ENCODE results near the gene NCDN.
A peak's percentile ranks its signal among the peaks of the same experiment; 100 is the strongest.

The NCDN gene

GRCh38 chr1:35546614-35547013 lies 11.0 kb upstream of the NCDN start:
- Histone ChIP-seq H3K27me3 (ENCODE audit: control insufficient read depth in 5 of 5, insufficient read depth in 4 of 5, low read length in 5 of 5) (no peaks in the 10 kb centered on the region), H3K27ac (ENCODE audit: low read depth, low read length) (no peak overlapping the region), H3K4me1 (ENCODE audit: control insufficient read depth in 5 of 5, insufficient read depth in 5 of 5, low read length in 5 of 5) (peaks cover 2 to 10% (median 9%) of the 10 kb centered on the region in 5 donors), H3K9ac (ENCODE audit: low read length in 5 of 5) (no peak overlapping the region), H3K36me3 (ENCODE audit: control insufficient read depth in 5 of 5, insufficient read depth in 5 of 5, low read length in 5 of 5) (peaks cover under 1 to 24% (median 9%) of the 10 kb centered on the region in 5 donors), H3K9me3 (ENCODE audit: control insufficient read depth in 5 of 5, low read length in 5 of 5) (no peaks in the 10 kb centered on the region), H3K4me3 (ENCODE audit: low read depth in 1 of 5, low read length in 5 of 5) (no peak overlapping the region)

GRCh38 chr1:35553851-35554250 lies 3.7 kb upstream of the NCDN start:
- Histone ChIP-seq H3K27ac (ENCODE audit: low read depth, low read length) (no peak overlapping the region), H3K4me1 (ENCODE audit: control insufficient read depth in 5 of 5, insufficient read depth in 5 of 5, low read length in 5 of 5) (peaks cover 2 to 36% (median 31%) of the 10 kb centered on the region in 5 donors), H3K36me3 (ENCODE audit: control insufficient read depth in 5 of 5, insufficient read depth in 5 of 5, low read length in 5 of 5) (peaks cover 2 to 27% (median 13%) of the 10 kb centered on the region in 5 donors), H3K4me3 (ENCODE audit: low read depth in 1 of 5, low read length in 5 of 5) (no peak overlapping the region), H3K9ac (ENCODE audit: low read length in 5 of 5) (no peak overlapping the region), H3K27me3 (ENCODE audit: control insufficient read depth in 5 of 5, insufficient read depth in 4 of 5, low read length in 5 of 5) (no peaks in the 10 kb centered on the region), H3K9me3 (ENCODE audit: control insufficient read depth in 5 of 5, low read length in 5 of 5) (no peaks in the 10 kb centered on the region)

GRCh38 chr1:35554266-35555211 lies 3.1 kb upstream of the NCDN start:
- no peaks in the 10 kb centered on the region for H3K27me3 ChIP-seq (ENCODE audit: control insufficient read depth in 5 of 5, insufficient read depth in 4 of 5, low read length in 5 of 5)

GRCh38 chr1:35555212-35555584 lies 2.4 kb upstream of the NCDN start:
- Histone ChIP-seq H3K27me3 (ENCODE audit: control insufficient read depth in 5 of 5, insufficient read depth in 4 of 5, low read length in 5 of 5) (no peaks in the 10 kb centered on the region), H3K9me3 (ENCODE audit: control insufficient read depth in 5 of 5, low read length in 5 of 5) (no peaks in the 10 kb centered on the region), H3K4me3 (ENCODE audit: low read depth in 1 of 5, low read length in 5 of 5) (no peak overlapping the region), H3K9ac (ENCODE audit: low read length in 5 of 5) (no peak overlapping the region), H3K36me3 (ENCODE audit: control insufficient read depth in 5 of 5, insufficient read depth in 5 of 5, low read length in 5 of 5) (peaks cover 2 to 19% (median 13%) of the 10 kb centered on the region in 5 donors), H3K4me1 (ENCODE audit: control insufficient read depth in 5 of 5, insufficient read depth in 5 of 5, low read length in 5 of 5) (peaks cover 2 to 42% (median 31%) of the 10 kb centered on the region in 5 donors), H3K27ac (ENCODE audit: low read depth, low read length) (no peak overlapping the region)

More at GRCh38 chr1:35554266-35555211, 3.1 kb upstream of the NCDN start:
- Histone ChIP-seq H3K9me3 (ENCODE audit: control insufficient read depth in 5 of 5, low read length in 5 of 5) (no peaks in the 10 kb centered on the region), H3K4me3 (ENCODE audit: low read depth in 1 of 5, low read length in 5 of 5) (no peak overlapping the region), H3K4me1 (ENCODE audit: control insufficient read depth in 5 of 5, insufficient read depth in 5 of 5, low read length in 5 of 5) (peaks cover 2 to 39% (median 31%) of the 10 kb centered on the region in 5 donors), H3K27ac (ENCODE audit: low read depth, low read length) (no peak overlapping the region), H3K36me3 (ENCODE audit: control insufficient read depth in 5 of 5, insufficient read depth in 5 of 5, low read length in 5 of 5) (peaks cover 2 to 21% (median 13%) of the 10 kb centered on the region in 5 donors), H3K9ac (ENCODE audit: low read length in 5 of 5) (no peak overlapping the region)

- Histone ChIP-seq H3K4me3 (ENCODE audit: low read depth in 1 of 5, low read length in 5 of 5) (peak overlapping the region; percentile 86 to 98 (median 93)), H3K9me3 (ENCODE audit: control insufficient read depth in 5 of 5, low read length in 5 of 5) (no peaks in the 10 kb centered on the region), H3K4me1 (ENCODE audit: control insufficient read depth in 5 of 5, insufficient read depth in 5 of 5, low read length in 5 of 5) (peaks cover 2 to 42% (median 37%) of the 10 kb centered on the region in 5 donors), H3K36me3 (ENCODE audit: control insufficient read depth in 5 of 5, insufficient read depth in 5 of 5, low read length in 5 of 5) (peaks cover 2 to 22% (median 13%) of the 10 kb centered on the region in 5 donors), H3K27me3 (ENCODE audit: control insufficient read depth in 5 of 5, insufficient read depth in 4 of 5, low read length in 5 of 5) (no peaks in the 10 kb centered on the region), H3K9ac (ENCODE audit: low read length in 5 of 5) (peak overlapping the region in 2 of 5 donors; percentile 87 to 93), H3K27ac (ENCODE audit: low read depth, low read length) (peak overlapping the region; percentile 84)
Measured at GRCh38 chr1:35555601-35556477, 1.8 kb upstream of the NCDN start.

GRCh38 chr1:35556484-35557117 lies 998 bp upstream of the NCDN start:
- H3K4me3 ChIP-seq (ENCODE audit: low read depth in 1 of 5, low read length in 5 of 5): peak overlapping the region; percentile 86 to 98 (median 93)
- peak overlapping the region; percentile 84 for H3K27ac ChIP-seq (ENCODE audit: low read depth, low read length)
- peak overlapping the region; percentile 63 to 96 (median 89) for H3K9ac ChIP-seq (ENCODE audit: low read length in 5 of 5)
- H3K36me3 ChIP-seq (ENCODE audit: control insufficient read depth in 5 of 5, insufficient read depth in 5 of 5, low read length in 5 of 5): peaks cover 2 to 29% (median 13%) of the 10 kb centered on the region in 5 donors
- H3K9me3 ChIP-seq (ENCODE audit: control insufficient read depth in 5 of 5, low read length in 5 of 5): no peaks in the 10 kb centered on the region
- H3K27me3 ChIP-seq (ENCODE audit: control insufficient read depth in 5 of 5, insufficient read depth in 4 of 5, low read length in 5 of 5): no peaks in the 10 kb centered on the region
- peaks cover 2 to 49% (median 43%) of the 10 kb centered on the region in 5 donors for H3K4me1 ChIP-seq (ENCODE audit: control insufficient read depth in 5 of 5, insufficient read depth in 5 of 5, low read length in 5 of 5)

GRCh38 chr1:35557118-35557610 lies 435 bp upstream of the NCDN start, which contains the start of gene KIAA0319L:
TSS of gene KIAA0319L (minus strand) at chr1:35557403. CDS start at chr1:35554491, 2,912 bp downstream.
- no peaks in the 10 kb centered on the region for H3K27me3 ChIP-seq (ENCODE audit: control insufficient read depth in 5 of 5, insufficient read depth in 4 of 5, low read length in 5 of 5)
- H3K9me3 ChIP-seq (ENCODE audit: control insufficient read depth in 5 of 5, low read length in 5 of 5): no peaks in the 10 kb centered on the region
- H3K36me3 ChIP-seq (ENCODE audit: control insufficient read depth in 5 of 5, insufficient read depth in 5 of 5, low read length in 5 of 5): peaks cover 0 to 26% (median 8%) of the 10 kb centered on the region in 5 donors
- H3K4me1 ChIP-seq (ENCODE audit: control insufficient read depth in 5 of 5, insufficient read depth in 5 of 5, low read length in 5 of 5): peaks cover 2 to 49% (median 43%) of the 10 kb centered on the region in 5 donors
- H3K9ac ChIP-seq (ENCODE audit: low read length in 5 of 5): peak within 1 kb of the TSS; percentile 63 to 96 (median 89)
- peak within 1 kb of the TSS; percentile 84 for H3K27ac ChIP-seq (ENCODE audit: low read depth, low read length)
- H3K4me3 ChIP-seq (ENCODE audit: low read depth in 1 of 5, low read length in 5 of 5): peak within 1 kb of the TSS; percentile 86 to 98 (median 93)

GRCh38 chr1:35558374-35559316 lies 1.0 kb downstream of the NCDN start:
- Histone ChIP-seq H3K27me3 (ENCODE audit: control insufficient read depth in 5 of 5, insufficient read depth in 4 of 5, low read length in 5 of 5) (no peaks in the 10 kb centered on the region), H3K36me3 (ENCODE audit: control insufficient read depth in 5 of 5, insufficient read depth in 5 of 5, low read length in 5 of 5) (peaks cover 0 to 30% (median 11%) of the 10 kb centered on the region in 5 donors), H3K4me3 (ENCODE audit: low read depth in 1 of 5, low read length in 5 of 5) (peak overlapping the region in 4 of 5 donors; percentile 86 to 98 (median 95)), H3K4me1 (ENCODE audit: control insufficient read depth in 5 of 5, insufficient read depth in 5 of 5, low read length in 5 of 5) (peaks cover 2 to 45% (median 43%) of the 10 kb centered on the region in 5 donors), H3K9ac (ENCODE audit: low read length in 5 of 5) (peak overlapping the region in 4 of 5 donors; percentile 87 to 96 (median 91)), H3K27ac (ENCODE audit: low read depth, low read length) (peak overlapping the region; percentile 84), H3K9me3 (ENCODE audit: control insufficient read depth in 5 of 5, low read length in 5 of 5) (no peaks in the 10 kb centered on the region)

Measured in subcutaneous abdominal adipose tissue (tissue), 5 donors.